B cell (primary cell): ENCODE measurements around the gene BCL11A. TPM values are rescaled to one million over a fixed set of nuclear protein-coding genes. Genes with fewer than 3 reads are reported as not detected.

ENCODE experiments used
- ATAC-seq: fragments of 200-7000 bp; cut with Tn5 transposase; one replicate; pipeline ENCODE4 v1.10.0; 2021; ENCODE audit warnings: low read depth, mild to moderate bottlenecking, moderate number of reproducible peaks, moderate library complexity
- CTCF ChIA-PET: fragments of 350-600 bp; sonication (Branson Sonifier 250); formaldehyde crosslinking; loops from one replicate; lab custom pipeline; 2021; ENCODE audit warnings: antibody characterized with exemption, inconsistent platforms; lab: Charles Lee
- POLR2A ChIA-PET: fragments of 350-600 bp; sonication (Branson Sonifier 250); formaldehyde crosslinking; loops from one replicate; lab custom pipeline; 2021; ENCODE audit warnings: antibody characterized with exemption; lab: Charles Lee
- DNase-seq: peaks from one replicate; pipeline ENCODE4 v3.0.0; 2013
- H2AFZ ChIP-seq: 2 replicates; pipeline ENCODE4 v1.6.1; 2012; ENCODE audit warnings: mild to moderate bottlenecking, low read depth, low read length; ENCODE audit not compliant: insufficient read depth, poor library complexity, severe bottlenecking
- H3K27ac ChIP-seq, 2 donors: 1 replicate in 1 of 2; 2 replicates in 1 of 2; pipeline ENCODE4 v1.5.1; 2012 to 2013; ENCODE audit warnings: low read length in 2 of 2, mild to moderate bottlenecking in 2 of 2, moderate library complexity in 1 of 2
- H3K27me3 ChIP-seq, 4 experiments: fragments of 200-600 bp in 1 of 4; sonication (generic) in 1 of 4; replicated peaks in 1 of 4; 1 replicate in 2 of 4; 2 replicates in 2 of 4; pipeline versions ENCODE4 v1.6.1 to v1.7.0; 2013 to 2016; ENCODE audit warnings: low read length in 3 of 4, mild to moderate bottlenecking in 2 of 4, mixed read lengths in 1 of 4, moderate library complexity in 1 of 4; ENCODE audit not compliant: insufficient read depth in 4 of 4, control insufficient read depth in 3 of 4; ENCODE audit errors: control extremely low read depth in 1 of 4
- H3K36me3 ChIP-seq, 2 experiments: replicated peaks in 1 of 2; 1 replicate in 1 of 2; 2 replicates in 1 of 2; pipeline versions ENCODE4 v1.6.1 to v1.7.1; 2013; ENCODE audit warnings: low read length in 1 of 2; ENCODE audit not compliant: insufficient read depth in 2 of 2, control insufficient read depth in 1 of 2; ENCODE audit errors: control extremely low read depth in 1 of 2, extremely low read depth in 1 of 2
- H3K4me1 ChIP-seq, 2 donors: fragments of 200-600 bp in 1 of 2; sonication (generic) in 1 of 2; 1 replicate in 1 of 2; 2 replicates in 1 of 2; pipeline versions ENCODE4 v1.5.1 to v1.6.1; 2013 to 2017; ENCODE audit warnings: low read length in 2 of 2; ENCODE audit not compliant: control insufficient read depth in 2 of 2, insufficient read depth in 2 of 2
- H3K4me2 ChIP-seq: replicated peaks from 2 replicates; pipeline ENCODE3; 2012; ENCODE audit warnings: mild to moderate bottlenecking, low read depth, low read length; ENCODE audit not compliant: poor library complexity, severe bottlenecking
- H3K4me3 ChIP-seq, 5 experiments: fragments of 200-600 bp in 1 of 5; sonication (generic) in 1 of 5; 1 replicate in 3 of 5; 2 replicates in 2 of 5; pipeline versions ENCODE4 v1.5.1 to v1.7.0; 2011 to 2016; ENCODE audit warnings: low read length in 4 of 5, mild to moderate bottlenecking in 4 of 5, low read depth in 2 of 5, control low read depth in 1 of 5, moderate library complexity in 1 of 5; ENCODE audit not compliant: insufficient read depth in 1 of 5; ENCODE audit errors: control extremely low read depth in 1 of 5, extremely low read depth in 1 of 5
- H3K79me2 ChIP-seq: fragments of 200-600 bp; sonication (generic); one replicate; pipeline ENCODE4 v1.6.0; 2016; ENCODE audit warnings: low read length; ENCODE audit not compliant: control insufficient read depth, insufficient read depth
- H3K9ac ChIP-seq: fragments of 200-600 bp; sonication (generic); 2 replicates; pipeline ENCODE4 v1.6.1; 2017; ENCODE audit warnings: mild to moderate bottlenecking, low read length, moderate library complexity
- H3K9me3 ChIP-seq, 3 donors: one replicate each; pipeline versions ENCODE4 v1.6.1 to v1.7.1; 2013; ENCODE audit warnings: low read length in 2 of 3; ENCODE audit not compliant: control insufficient read depth in 2 of 3, insufficient read depth in 1 of 3; ENCODE audit errors: control extremely low read depth in 1 of 3
- H4K20me1 ChIP-seq: 2 replicates; pipeline ENCODE4 v1.6.0; 2012; ENCODE audit warnings: mild to moderate bottlenecking, low read length; ENCODE audit not compliant: insufficient read depth, control insufficient read depth, poor library complexity, severe bottlenecking
- H3K27ac Mint-ChIP-seq: one replicate; pipeline ENCODE4 v1.8.0; 2021; ENCODE audit warnings: mixed read lengths
- H3K27me3 Mint-ChIP-seq: one replicate; pipeline ENCODE4 v1.8.0; 2021; ENCODE audit warnings: mixed read lengths
- H3K4me1 Mint-ChIP-seq: one replicate; pipeline ENCODE4 v1.8.0; 2021; ENCODE audit warnings: mixed read lengths
- H3K4me3 Mint-ChIP-seq: one replicate; pipeline ENCODE4 v1.8.0; 2021; ENCODE audit warnings: mixed read lengths
- H3K9me3 Mint-ChIP-seq: one replicate; pipeline ENCODE4 v1.8.0; 2022; ENCODE audit warnings: mixed read lengths; ENCODE audit not compliant: insufficient read depth
- EZH2 ChIP-seq: IDR thresholded peaks from 2 replicates; pipeline ENCODE4 v1.6.1; 2012; ENCODE audit warnings: borderline replicate concordance, low read depth, mild to moderate bottlenecking, moderate library complexity, low read length; ENCODE audit not compliant: insufficient read depth, poor library complexity, severe bottlenecking
- WGBS: methylation state at CpG from one replicate; pipeline ENCODE4 v1.1.5; 2013; ENCODE audit warnings: missing lambda C conversion rate; ENCODE audit not compliant: insufficient coverage; 5-methylcytosine and 5-hydroxymethylcytosine counted together
- intact Hi-C: fragments of 100-400 bp; cut with micrococcal nuclease; formaldehyde crosslinking; loops from one replicate; pipeline ENCODE4 v1.10.0; 2022
- polyA plus RNA-seq: library from polyadenylated mRNA; depleted of rRNA; stranded (reverse); fragments of >200 nt; gene quantifications from 2 replicates; pipeline ENCODE4 v1.2.3, GENCODE V29; 2012
- total RNA-seq, 2 donors: library from RNA; stranded (reverse); fragments of 120-200 nt in 1 of 2; gene quantifications; 1 replicate in 1 of 2; 2 replicates in 1 of 2; pipeline versions ENCODE4 v1.2.3 to v1.2.4, GENCODE V29; 2013 to 2022
- TF ChIP-seq, protein P1 (sequence below): fragments of 200-600 bp; IDR thresholded peaks from one replicate; pipeline ENCODE4 v1.8.0; 2022; ENCODE audit warnings: antibody characterized with exemption, mild to moderate bottlenecking

The BCL11A gene
- total and polyA plus RNA-seq, 2 donors (not counting 1 experiment from before 2014, with no cell fraction given): 81.8 to 383 TPM

DNA sequence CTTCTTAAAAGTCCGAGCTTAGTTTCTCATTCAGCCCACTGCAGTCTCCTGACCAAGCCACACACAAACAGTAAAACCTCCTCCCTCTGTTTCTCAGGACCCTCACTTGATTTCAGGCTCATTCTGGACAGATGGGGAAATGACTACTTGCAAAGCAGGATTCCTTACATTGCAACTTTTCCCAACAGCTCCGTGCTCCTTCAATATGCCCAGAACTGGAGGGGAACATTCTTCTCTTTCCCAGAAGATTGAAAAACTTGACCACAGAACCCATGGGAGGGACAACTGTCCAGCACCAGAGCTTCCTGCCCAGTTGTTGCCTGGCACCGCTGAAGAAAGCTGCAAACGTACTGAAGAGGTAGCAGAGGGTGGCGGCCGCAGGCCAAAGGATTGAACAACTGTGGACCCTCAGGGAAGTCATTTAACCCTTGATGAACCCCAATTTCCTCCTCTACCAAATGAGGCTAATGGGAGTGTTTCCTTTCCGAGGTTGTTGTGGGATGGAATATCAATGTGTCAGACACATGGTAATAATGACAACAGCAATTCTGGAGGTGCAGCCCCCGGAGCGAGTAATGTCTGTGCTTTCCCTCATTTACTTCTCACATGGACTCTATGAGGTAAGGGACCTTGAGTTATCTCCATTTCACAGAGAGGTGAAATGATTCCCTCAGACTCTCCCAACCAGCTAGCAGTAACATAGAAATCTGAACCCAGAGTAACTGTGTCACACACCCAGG is 25.0 kb downstream of the BCL11A start:
- DNase-seq: no peak
- H3K27ac Mint-ChIP-seq: peak overlapping the region; percentile 83
- peaks cover 89% of the 10 kb centered on the region for H4K20me1 ChIP-seq

More for the DNA sequence above, 25.0 kb downstream of the BCL11A start:
- Histone ChIP-seq H3K9me3 (no peaks in the 10 kb centered on the region), H3K4me2 (peak overlapping the region; percentile 69), H3K36me3 (peaks cover 0 to 53% of the 10 kb centered on the region in 2 experiments), H3K4me1 (peaks cover 98 to 99% of the 10 kb centered on the region in 2 donors), H3K4me3 (no peak overlapping the region), H3K27ac (peak overlapping the region; percentile 33 to 80), H2AFZ (no peak overlapping the region), H3K9ac (no peak overlapping the region), H3K27me3 (no peaks in the 10 kb centered on the region), H3K79me2 (peaks cover 100% of the 10 kb centered on the region)
- TF ChIP-seq, protein P1, sequence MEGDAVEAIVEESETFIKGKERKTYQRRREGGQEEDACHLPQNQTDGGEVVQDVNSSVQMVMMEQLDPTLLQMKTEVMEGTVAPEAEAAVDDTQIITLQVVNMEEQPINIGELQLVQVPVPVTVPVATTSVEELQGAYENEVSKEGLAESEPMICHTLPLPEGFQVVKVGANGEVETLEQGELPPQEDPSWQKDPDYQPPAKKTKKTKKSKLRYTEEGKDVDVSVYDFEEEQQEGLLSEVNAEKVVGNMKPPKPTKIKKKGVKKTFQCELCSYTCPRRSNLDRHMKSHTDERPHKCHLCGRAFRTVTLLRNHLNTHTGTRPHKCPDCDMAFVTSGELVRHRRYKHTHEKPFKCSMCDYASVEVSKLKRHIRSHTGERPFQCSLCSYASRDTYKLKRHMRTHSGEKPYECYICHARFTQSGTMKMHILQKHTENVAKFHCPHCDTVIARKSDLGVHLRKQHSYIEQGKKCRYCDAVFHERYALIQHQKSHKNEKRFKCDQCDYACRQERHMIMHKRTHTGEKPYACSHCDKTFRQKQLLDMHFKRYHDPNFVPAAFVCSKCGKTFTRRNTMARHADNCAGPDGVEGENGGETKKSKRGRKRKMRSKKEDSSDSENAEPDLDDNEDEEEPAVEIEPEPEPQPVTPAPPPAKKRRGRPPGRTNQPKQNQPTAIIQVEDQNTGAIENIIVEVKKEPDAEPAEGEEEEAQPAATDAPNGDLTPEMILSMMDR: no peak
- TF ChIP-seq EZH2: no peak
- Mint-ChIP-seq H3K9me3 (no peaks in the 10 kb centered on the region), H3K27me3 (no peaks in the 10 kb centered on the region), H3K4me1 (peaks cover 96% of the 10 kb centered on the region), H3K4me3 (peak overlapping the region; percentile 56)
- ChIA-PET CTCF (interaction anchor here (1.2 to 2.9 kb wide), 8 partner anchors 10 to 175 kb away, joined by 3 to 9 read pairs (median 4); no protein-coding TSS in a partner anchor), POLR2A (interaction anchor here (0.6 to 1.2 kb wide), 3 partner anchors 13 to 82 kb away, joined by 3 read pairs; no protein-coding TSS in a partner anchor)
- intact Hi-C loops: no loop called here
- WGBS: 82% methylated on average over 2 of the region's 9 CpGs
- no peak for ATAC-seq
